Hepatocyte (in vitro differentiated cells): ENCODE data around the gene OR1N2. TPM values are rescaled to one million over a fixed set of nuclear protein-coding genes. Genes with fewer than 3 reads are reported as not detected.

ENCODE experiments used
- DNase-seq: peaks from one replicate; pipeline ENCODE4 v3.0.0-alpha.2; 2016; ENCODE audit warnings: low spot score
- H2AFZ ChIP-seq: fragments of 200-600 bp; sonication (generic); 2 replicates; pipeline ENCODE4 v1.6.0; 2016; ENCODE audit warnings: antibody characterized with exemption, mild to moderate bottlenecking
- H3K27ac ChIP-seq: fragments of 200-600 bp; sonication (generic); 2 replicates; pipeline ENCODE4 v1.5.1; 2016; ENCODE audit warnings: mild to moderate bottlenecking
- H3K27me3 ChIP-seq: fragments of 200-600 bp; sonication (generic); 2 replicates; pipeline ENCODE4 v1.6.1; 2016
- H3K36me3 ChIP-seq: fragments of 200-600 bp; sonication (generic); replicated peaks from 2 replicates; pipeline ENCODE4 v1.5.1; 2016; ENCODE audit warnings: low read depth; ENCODE audit not compliant: insufficient read depth
- H3K4me1 ChIP-seq: fragments of 200-600 bp; sonication (generic); 2 replicates; pipeline ENCODE4 v1.5.1; 2016; ENCODE audit warnings: mild to moderate bottlenecking, moderate library complexity; ENCODE audit not compliant: insufficient read depth
- H3K4me2 ChIP-seq: fragments of 200-600 bp; sonication (generic); 2 replicates; pipeline ENCODE4 v1.6.0; 2016
- H3K4me3 ChIP-seq: fragments of 200-600 bp; sonication (generic); 2 replicates; pipeline ENCODE4 v1.5.1; 2016; ENCODE audit warnings: mild to moderate bottlenecking
- H3K79me2 ChIP-seq: fragments of 200-600 bp; sonication (generic); 2 replicates; pipeline ENCODE4 v1.6.0; 2017; ENCODE audit warnings: mild to moderate bottlenecking
- H3K9me2 ChIP-seq: fragments of 200-600 bp; sonication (generic); replicated peaks from 2 replicates; pipeline ENCODE4 v1.6.0; 2017; ENCODE audit warnings: mild to moderate bottlenecking; ENCODE audit not compliant: insufficient read depth
- H3K9me3 ChIP-seq: fragments of 200-600 bp; sonication (generic); 2 replicates; pipeline ENCODE4 v1.5.1; 2016; ENCODE audit warnings: low read depth, mild to moderate bottlenecking
- H4K20me1 ChIP-seq: fragments of 200-600 bp; sonication (generic); 2 replicates; pipeline ENCODE4 v1.6.0; 2016; ENCODE audit warnings: mild to moderate bottlenecking; ENCODE audit not compliant: insufficient read depth, poor library complexity, severe bottlenecking
- EZH2 ChIP-seq: fragments of 200-600 bp; sonication (generic); IDR thresholded peaks from 2 replicates; pipeline ENCODE4 v1.6.1; 2016; ENCODE audit warnings: antibody characterized with exemption, mild to moderate bottlenecking, borderline replicate concordance
- EZH2phosphoT487 ChIP-seq: fragments of 200-600 bp; sonication (generic); IDR thresholded peaks from one replicate; pipeline ENCODE4 v1.6.1; 2018; ENCODE audit warnings: antibody characterized with exemption, mild to moderate bottlenecking, low read depth, moderate library complexity; ENCODE audit not compliant: unreplicated experiment, severe bottlenecking
- WGBS: methylation state at CpG from one replicate; pipeline ENCODE4 v1.1.6; 2016; ENCODE audit warnings: low lambda C conversion rate; ENCODE audit errors: missing lambda C conversion rate; 5-methylcytosine and 5-hydroxymethylcytosine counted together
- polyA plus RNA-seq: library from polyadenylated mRNA; unstranded; fragments of >200 nt; fragmentation: Nextera tagmentation; extraction: Ambion mirVana; gene quantifications from 2 replicates; pipeline ENCODE4 v1.2.1, GENCODE V29; 2016
- total RNA-seq: library from RNA; depleted of rRNA; stranded (reverse); fragments of >200 nt; gene quantifications from 2 replicates; pipeline ENCODE4 v1.2.3, GENCODE V29; 2014
- TF ChIP-seq, protein P1 (sequence below): fragments of 200-600 bp; sonication (generic); IDR thresholded peaks from 2 replicates; pipeline ENCODE4 v1.5.1; 2016; ENCODE audit warnings: antibody characterized with exemption, mild to moderate bottlenecking; ENCODE audit not compliant: poor library complexity

OR1N2 gene, protein sequence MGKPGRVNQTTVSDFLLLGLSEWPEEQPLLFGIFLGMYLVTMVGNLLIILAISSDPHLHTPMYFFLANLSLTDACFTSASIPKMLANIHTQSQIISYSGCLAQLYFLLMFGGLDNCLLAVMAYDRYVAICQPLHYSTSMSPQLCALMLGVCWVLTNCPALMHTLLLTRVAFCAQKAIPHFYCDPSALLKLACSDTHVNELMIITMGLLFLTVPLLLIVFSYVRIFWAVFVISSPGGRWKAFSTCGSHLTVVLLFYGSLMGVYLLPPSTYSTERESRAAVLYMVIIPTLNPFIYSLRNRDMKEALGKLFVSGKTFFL
- not detected in 2 replicates for total RNA-seq
- polyA plus RNA-seq, result not detected in 2 replicates

DNA sequence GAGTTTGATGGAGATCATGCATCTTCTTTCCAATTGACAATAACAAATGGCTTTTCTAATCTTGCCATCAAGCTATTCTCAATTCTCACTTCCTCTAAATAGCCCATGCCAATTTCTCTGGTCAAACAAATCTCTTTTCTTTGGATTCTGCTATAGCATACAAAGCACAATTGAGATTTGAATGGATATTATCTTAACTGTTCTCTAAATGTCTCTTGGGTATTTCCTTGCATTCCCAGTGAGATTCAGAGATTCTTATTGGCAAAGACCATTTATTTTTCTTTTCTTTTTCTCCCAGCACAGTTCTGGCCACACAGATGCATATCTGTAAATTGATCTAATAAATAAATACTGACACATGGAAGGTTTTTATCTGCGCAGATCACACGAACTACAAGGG is at the start of gene OR1N2:
OR1N2 (plus strand) TSS at position 301 of the 400 bp plus-strand sequence. CDS start 100 bp downstream, outside the sequence.
- Histone ChIP-seq H3K27me3 (no peaks in the 10 kb centered on the region), H3K36me3 (no peaks in the 10 kb centered on the region), H3K9me3 (no peaks in the 10 kb centered on the region), H4K20me1 (no peaks in the 10 kb centered on the region), H3K27ac (no peak within 1 kb of the TSS), H3K4me1 (no peaks in the 10 kb centered on the region), H2AFZ (no peak within 1 kb of the TSS), H3K4me2 (no peak within 1 kb of the TSS), H3K4me3 (no peak within 1 kb of the TSS), H3K9me2 (no peaks in the 10 kb centered on the region), H3K79me2 (no peaks in the 10 kb centered on the region)
- whole genome bisulfite sequencing, result 77% methylated on average over 2 of the region's 2 CpGs
- TF ChIP-seq, protein P1, sequence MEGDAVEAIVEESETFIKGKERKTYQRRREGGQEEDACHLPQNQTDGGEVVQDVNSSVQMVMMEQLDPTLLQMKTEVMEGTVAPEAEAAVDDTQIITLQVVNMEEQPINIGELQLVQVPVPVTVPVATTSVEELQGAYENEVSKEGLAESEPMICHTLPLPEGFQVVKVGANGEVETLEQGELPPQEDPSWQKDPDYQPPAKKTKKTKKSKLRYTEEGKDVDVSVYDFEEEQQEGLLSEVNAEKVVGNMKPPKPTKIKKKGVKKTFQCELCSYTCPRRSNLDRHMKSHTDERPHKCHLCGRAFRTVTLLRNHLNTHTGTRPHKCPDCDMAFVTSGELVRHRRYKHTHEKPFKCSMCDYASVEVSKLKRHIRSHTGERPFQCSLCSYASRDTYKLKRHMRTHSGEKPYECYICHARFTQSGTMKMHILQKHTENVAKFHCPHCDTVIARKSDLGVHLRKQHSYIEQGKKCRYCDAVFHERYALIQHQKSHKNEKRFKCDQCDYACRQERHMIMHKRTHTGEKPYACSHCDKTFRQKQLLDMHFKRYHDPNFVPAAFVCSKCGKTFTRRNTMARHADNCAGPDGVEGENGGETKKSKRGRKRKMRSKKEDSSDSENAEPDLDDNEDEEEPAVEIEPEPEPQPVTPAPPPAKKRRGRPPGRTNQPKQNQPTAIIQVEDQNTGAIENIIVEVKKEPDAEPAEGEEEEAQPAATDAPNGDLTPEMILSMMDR, result no peak
- no peak for TF ChIP-seq EZH2phosphoT487
- no peak for TF ChIP-seq EZH2
- DNase-seq, result no peak

DNA sequence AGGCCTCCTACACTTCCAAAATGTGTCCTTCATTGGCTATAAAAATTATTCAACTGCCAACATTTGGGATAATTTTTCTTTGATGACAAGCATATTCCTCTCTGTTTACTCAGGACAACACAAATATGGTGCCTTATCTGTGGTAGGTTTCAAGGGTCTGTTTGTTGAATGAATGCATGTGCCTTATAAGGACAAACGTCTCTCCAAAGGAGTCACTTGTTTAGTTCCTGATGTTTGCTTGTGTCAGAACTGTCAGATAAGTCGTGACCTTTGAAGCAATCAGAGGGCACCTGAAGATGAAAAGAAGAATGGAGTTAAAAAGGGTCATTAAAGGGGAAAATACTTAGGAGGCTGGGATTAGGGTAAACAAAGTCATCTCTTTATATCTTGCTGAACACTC is 45.9 kb upstream of the OR1N2 start:
- H2AFZ ChIP-seq, result no peak overlapping the region
- no peaks in the 10 kb centered on the region for H3K27me3 ChIP-seq
- no peak overlapping the region for H3K4me2 ChIP-seq
- H4K20me1 ChIP-seq, result no peaks in the 10 kb centered on the region
- no peaks in the 10 kb centered on the region for H3K4me1 ChIP-seq
- 41% methylated on average over 2 of the region's 2 CpGs for WGBS
- no peak for TF ChIP-seq EZH2
- TF ChIP-seq, protein P1, result no peak
- TF ChIP-seq EZH2phosphoT487, result no peak
- no peak overlapping the region for H3K27ac ChIP-seq
- H3K79me2 ChIP-seq, result no peaks in the 10 kb centered on the region
- H3K36me3 ChIP-seq, result no peaks in the 10 kb centered on the region
- H3K9me3 ChIP-seq, result no peaks in the 10 kb centered on the region
- H3K4me3 ChIP-seq, result no peak overlapping the region
- no peak for DNase-seq
- H3K9me2 ChIP-seq, result no peaks in the 10 kb centered on the region

DNA sequence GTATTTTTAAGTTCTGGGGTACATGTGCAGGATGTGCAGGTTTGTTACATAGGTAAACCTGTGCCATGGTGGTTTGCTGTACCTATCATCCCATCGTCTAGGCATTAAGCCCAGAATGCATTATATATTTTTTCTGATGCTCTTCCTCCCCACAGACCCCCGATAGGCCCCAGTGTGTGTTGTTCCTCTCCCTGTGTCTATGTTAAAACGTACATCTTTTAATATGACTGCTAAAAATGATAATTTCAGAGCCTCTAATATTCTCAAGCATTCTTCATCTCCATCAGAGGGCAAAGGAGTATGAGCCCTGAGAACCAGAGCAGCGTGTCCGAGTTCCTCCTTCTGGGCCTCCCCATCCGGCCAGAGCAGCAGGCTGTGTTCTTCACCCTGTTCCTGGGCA is 42.4 kb upstream of the OR1N2 start, which contains the start of gene OR1J2:
OR1J2 (plus strand) TSS at position 301 of the 400 bp plus-strand sequence; CDS start at position 301, 0 bp downstream.
- TF ChIP-seq EZH2, result no peak
- TF ChIP-seq, protein P1, result no peak
- TF ChIP-seq EZH2phosphoT487, result no peak
- no peak within 1 kb of the TSS for H3K4me3 ChIP-seq
- no peak within 1 kb of the TSS for H3K27ac ChIP-seq
- H3K4me1 ChIP-seq, result no peaks in the 10 kb centered on the region
- no peaks in the 10 kb centered on the region for H4K20me1 ChIP-seq
- no peak for DNase-seq
- no peaks in the 10 kb centered on the region for H3K79me2 ChIP-seq
- H2AFZ ChIP-seq, result no peak within 1 kb of the TSS
- H3K36me3 ChIP-seq, result no peaks in the 10 kb centered on the region
- H3K4me2 ChIP-seq, result no peak within 1 kb of the TSS
- H3K9me2 ChIP-seq, result no peaks in the 10 kb centered on the region
- H3K27me3 ChIP-seq, result no peaks in the 10 kb centered on the region
- no peaks in the 10 kb centered on the region for H3K9me3 ChIP-seq
- WGBS, result 70% methylated on average over 6 of the region's 6 CpGs
